H9 (cell line): ENCODE measurements around the gene TFF3. TPM values are rescaled to one million over a fixed set of nuclear protein-coding genes. Genes with fewer than 3 reads are reported as not detected.
A peak's percentile ranks its signal among the peaks of the same experiment; 100 is the strongest.

Source experiments
- DNase-seq: peaks from one replicate; pipeline ENCODE4 v3.0.0-alpha.2; 2017
- H2AFZ ChIP-seq: one replicate; pipeline ENCODE4 v1.6.1; 2013; ENCODE audit warnings: mild to moderate bottlenecking, low read length, control low read depth, moderate library complexity
- H2AK5ac ChIP-seq: 2 replicates; pipeline ENCODE4 v1.6.1; 2013; ENCODE audit warnings: low read length, control low read depth, mixed read lengths; ENCODE audit not compliant: insufficient read length
- H2BK120ac ChIP-seq: one replicate; pipeline ENCODE4 v1.6.1; 2013; ENCODE audit warnings: low read depth, mild to moderate bottlenecking, low read length, control low read depth, inconsistent platforms; ENCODE audit not compliant: poor library complexity, severe bottlenecking
- H2BK12ac ChIP-seq: 2 replicates; pipeline ENCODE4 v1.6.1; 2013; ENCODE audit warnings: low read length, control low read depth, mixed read lengths, low read depth; ENCODE audit not compliant: insufficient read length
- H2BK15ac ChIP-seq: 2 replicates; pipeline ENCODE4 v1.6.1; 2013; ENCODE audit warnings: low read depth, low read length, control low read depth
- H2BK20ac ChIP-seq: one replicate; pipeline ENCODE4 v1.6.1; 2013; ENCODE audit warnings: low read depth, mild to moderate bottlenecking, low read length, control low read depth, inconsistent platforms; ENCODE audit not compliant: poor library complexity, severe bottlenecking
- H2BK5ac ChIP-seq: 2 replicates; pipeline ENCODE4 v1.6.1; 2013; ENCODE audit warnings: low read length, control low read depth, mixed read lengths; ENCODE audit not compliant: insufficient read length
- H3K14ac ChIP-seq: 2 replicates; pipeline ENCODE4 v1.6.1; 2013; ENCODE audit warnings: low read length, control low read depth; ENCODE audit not compliant: insufficient read depth
- H3K18ac ChIP-seq: 2 replicates; pipeline ENCODE4 v1.6.1; 2013; ENCODE audit warnings: low read depth, mild to moderate bottlenecking, mixed read lengths, low read length, control low read depth; ENCODE audit not compliant: insufficient read length
- H3K23ac ChIP-seq: 2 replicates; pipeline ENCODE4 v1.6.1; 2013; ENCODE audit warnings: low read length, control low read depth, mixed read lengths, low read depth; ENCODE audit not compliant: insufficient read length
- H3K23me2 ChIP-seq: 2 replicates; pipeline ENCODE4 v1.6.1; 2013; ENCODE audit warnings: low read depth, mild to moderate bottlenecking, mixed read lengths, low read length, control low read depth; ENCODE audit not compliant: insufficient read length, poor library complexity, severe bottlenecking
- H3K27ac ChIP-seq: 2 replicates; pipeline ENCODE4 v1.5.1; 2013; ENCODE audit warnings: low read length, control low read depth, mixed read lengths, low read depth; ENCODE audit not compliant: insufficient read length
- H3K27me3 ChIP-seq: 2 replicates; pipeline ENCODE4 v1.6.1; 2013; ENCODE audit warnings: low read length, control low read depth, inconsistent platforms; ENCODE audit not compliant: insufficient read depth
- H3K4ac ChIP-seq: 2 replicates; pipeline ENCODE4 v1.6.1; 2013; ENCODE audit warnings: low read depth, mild to moderate bottlenecking, control low read depth, inconsistent platforms, low read length, moderate library complexity
- H3K4me1 ChIP-seq: 2 replicates; pipeline ENCODE4 v1.6.1; 2013; ENCODE audit warnings: low read length, control low read depth, inconsistent platforms; ENCODE audit not compliant: insufficient read depth
- H3K4me2 ChIP-seq: 2 replicates; pipeline ENCODE4 v1.6.1; 2013; ENCODE audit warnings: low read length, control low read depth, mixed read lengths; ENCODE audit not compliant: insufficient read length, insufficient read depth
- H3K56ac ChIP-seq: 2 replicates; pipeline ENCODE4 v1.6.1; 2013; ENCODE audit warnings: low read depth, mild to moderate bottlenecking, mixed read lengths, low read length, control low read depth; ENCODE audit not compliant: insufficient read length
- H3K79me1 ChIP-seq: 2 replicates; pipeline ENCODE4 v1.6.1; 2013; ENCODE audit warnings: low read depth, mild to moderate bottlenecking, moderate library complexity, low read length, control low read depth, inconsistent platforms; ENCODE audit not compliant: insufficient read depth, poor library complexity, severe bottlenecking
- H3K79me2 ChIP-seq: 2 replicates; pipeline ENCODE4 v1.6.1; 2013; ENCODE audit warnings: low read length, control low read depth, inconsistent platforms; ENCODE audit not compliant: insufficient read depth
- H3K9ac ChIP-seq: 2 replicates; pipeline ENCODE4 v1.6.1; 2013; ENCODE audit warnings: low read length, control low read depth, mixed read lengths; ENCODE audit not compliant: insufficient read length; ENCODE audit errors: extremely low read depth
- H3K9me3 ChIP-seq: one replicate; pipeline ENCODE4 v1.6.1; 2013; ENCODE audit warnings: low read depth, low read length, inconsistent platforms; ENCODE audit not compliant: control insufficient read depth
- H3T11ph ChIP-seq: one replicate; pipeline ENCODE4 v1.6.1; 2013; ENCODE audit warnings: mild to moderate bottlenecking, low read length, control low read depth, inconsistent platforms
- H4K20me1 ChIP-seq: one replicate; pipeline ENCODE4 v1.6.1; 2013; ENCODE audit not compliant: control insufficient read depth, insufficient read length, insufficient read depth
- H4K5ac ChIP-seq: 2 replicates; pipeline ENCODE4 v1.6.1; 2013; ENCODE audit warnings: low read depth, mild to moderate bottlenecking, mixed read lengths, low read length, control low read depth; ENCODE audit not compliant: insufficient read length
- H4K8ac ChIP-seq: replicated peaks from 2 replicates; pipeline ENCODE4 v1.6.1; 2013; ENCODE audit warnings: low read length, control low read depth, mixed read lengths, low read depth; ENCODE audit not compliant: insufficient read length
- H4K91ac ChIP-seq: 2 replicates; pipeline ENCODE4 v1.6.1; 2013; ENCODE audit warnings: low read depth, mild to moderate bottlenecking, moderate library complexity, mixed read lengths, low read length, control low read depth; ENCODE audit not compliant: insufficient read length
- H3K27ac Mint-ChIP-seq, 3 experiments: 2 replicates in 2 of 3; 3 replicates in 1 of 3; pipeline ENCODE4 v1.8.0; 2020 to 2021; ENCODE audit warnings: mixed read lengths in 3 of 3, mild to moderate bottlenecking in 1 of 3, moderate library complexity in 1 of 3
- H3K27me3 Mint-ChIP-seq: 2 replicates; pipeline ENCODE4 v1.8.0; 2021; ENCODE audit warnings: low read depth, mild to moderate bottlenecking, moderate library complexity, mixed read lengths
- H3K36me3 Mint-ChIP-seq, 3 experiments: 2 replicates in 2 of 3; 3 replicates in 1 of 3; pipeline ENCODE4 v1.8.0; 2020 to 2021; ENCODE audit warnings: low read depth in 3 of 3, mixed read lengths in 3 of 3; ENCODE audit not compliant: insufficient read depth in 1 of 3
- H3K4me1 Mint-ChIP-seq, 2 experiments: 2 replicates each; pipeline ENCODE4 v1.8.0; 2020; ENCODE audit warnings: mixed read lengths in 2 of 2
- H3K4me3 Mint-ChIP-seq, 2 experiments: 2 replicates in 1 of 2; 3 replicates in 1 of 2; pipeline ENCODE4 v1.8.0; 2020 to 2021; ENCODE audit warnings: mild to moderate bottlenecking in 2 of 2, mixed read lengths in 2 of 2, moderate library complexity in 1 of 2
- H3K9me3 Mint-ChIP-seq, 2 experiments: 2 replicates in 1 of 2; 3 replicates in 1 of 2; pipeline ENCODE4 v1.8.0; 2020; ENCODE audit warnings: mild to moderate bottlenecking in 2 of 2, mixed read lengths in 2 of 2, moderate library complexity in 1 of 2
- CTCF ChIP-seq: fragments of 200-600 bp; sonication (generic); conservative IDR thresholded peaks from 3 replicates; pipeline ENCODE4 v1.8.0; 2021; ENCODE audit warnings: antibody characterized with exemption, mild to moderate bottlenecking
- WGBS: extraction: QIAGEN DNeasy Blood & Tissue Kit; methylation state at CpG from one replicate; pipeline ENCODE4 v1.1.7; 2013; ENCODE audit warnings: missing lambda C conversion rate, low lambda C conversion rate, mixed read lengths; ENCODE audit not compliant: insufficient read length; ENCODE audit errors: extremely low coverage; 5-methylcytosine and 5-hydroxymethylcytosine counted together
- total RNA-seq: library from RNA; stranded (reverse); gene quantifications from 2 replicates; pipeline ENCODE4 v1.2.1, GENCODE V29; 2021

The TFF3 gene
- total RNA-seq, 1 experiment from 2014 or later: 1.5 TPM

GRCh38 chr21:42291751-42292562, 23.3 kb downstream of the TFF3 start:
- Histone ChIP-seq H3K9ac (no peak overlapping the region), H3K4ac (no peak overlapping the region), H2BK15ac (no peak overlapping the region), H3K4me2 (no peak overlapping the region), H4K8ac (peak overlapping the region; percentile 78), H4K20me1 (no peaks in the 10 kb centered on the region), H2AFZ (no peak overlapping the region), H3K56ac (no peak overlapping the region), H2BK12ac (no peak overlapping the region), H3K4me1 (no peaks in the 10 kb centered on the region), H3K23ac (no peak overlapping the region), H2AK5ac (no peak overlapping the region), H3K79me2 (no peaks in the 10 kb centered on the region), H3K14ac (no peak overlapping the region; the same call in 1 of the 2 replicates), H3K27me3 (no peaks in the 10 kb centered on the region), H3K18ac (peak overlapping the region; percentile 4), H3K23me2 (no peaks in the 10 kb centered on the region), H2BK5ac (no peak overlapping the region), H3T11ph (no peak overlapping the region), H3K79me1 (no peaks in the 10 kb centered on the region), H3K27ac (no peak overlapping the region), H2BK120ac (no peak overlapping the region), H3K9me3 (no peaks in the 10 kb centered on the region), H4K91ac (no peak overlapping the region), H4K5ac (no peak overlapping the region), H2BK20ac (no peak overlapping the region)
- no peak for DNase-seq
- Mint-ChIP-seq H3K4me1 (peaks cover 6 to 24% of the 10 kb centered on the region in 2 experiments), H3K27me3 (peaks cover 18% of the 10 kb centered on the region), H3K36me3 (peaks cover 9 to 13% (median 12%) of the 10 kb centered on the region in 3 experiments; a peak in 6 of 7 replicates), H3K27ac (no peak overlapping the region), H3K9me3 (peaks cover 6 to 10% of the 10 kb centered on the region in 2 experiments; a peak in 4 of 5 replicates), H3K4me3 (no peak overlapping the region)
- WGBS: no CpG with 5 or more reads among the region's 22 CpGs
- TF ChIP-seq CTCF: no peak
